CD4-positive, alpha-beta T cell (primary cell): ENCODE results near the gene ATP5PD. TPM values are rescaled to one million over a fixed set of nuclear protein-coding genes. Genes with fewer than 3 reads are reported as not detected.

Source experiments
- ATAC-seq: fragments of 200-7000 bp; cut with Tn5 transposase; one replicate; pipeline ENCODE4 v1.10.0; 2022; ENCODE audit warnings: mild to moderate bottlenecking; ENCODE audit not compliant: poor library complexity
- CTCF ChIA-PET: fragments of 350-600 bp; sonication (Branson Sonifier 250); formaldehyde crosslinking; loops from one replicate; lab custom pipeline; 2021; ENCODE audit warnings: antibody characterized with exemption, inconsistent platforms; lab: Charles Lee
- POLR2A ChIA-PET: fragments of 350-600 bp; sonication (Branson Sonifier 250); formaldehyde crosslinking; loops from one replicate; lab custom pipeline; 2021; ENCODE audit warnings: antibody characterized with exemption, inconsistent platforms; lab: Charles Lee
- DNase-seq, 14 experiments: peaks; one replicate each; pipeline ENCODE4 v3.0.0-alpha.2; 2013 to 2020; ENCODE audit warnings: mixed read lengths in 2 of 14
- H3K27ac ChIP-seq, 2 donors: one replicate each; pipeline versions ENCODE4 v1.5.1 to v1.7.0; 2013; ENCODE audit warnings: low read length in 2 of 2, low read depth in 1 of 2, mild to moderate bottlenecking in 1 of 2
- H3K27me3 ChIP-seq, 2 experiments: 1 replicate in 1 of 2; 2 replicates in 1 of 2; pipeline versions ENCODE4 v1.6.1 to v1.7.0; 2013; ENCODE audit warnings: low read length in 2 of 2, control low read depth in 1 of 2, mild to moderate bottlenecking in 1 of 2, moderate library complexity in 1 of 2; ENCODE audit not compliant: insufficient read depth in 2 of 2, control insufficient read depth in 1 of 2
- H3K36me3 ChIP-seq: one replicate; pipeline ENCODE4 v1.6.1; 2013; ENCODE audit warnings: low read length, control low read depth; ENCODE audit not compliant: insufficient read depth
- H3K4me1 ChIP-seq: one replicate; pipeline ENCODE4 v1.6.1; 2013; ENCODE audit warnings: low read length, control low read depth; ENCODE audit not compliant: insufficient read depth
- H3K4me3 ChIP-seq: one replicate; pipeline ENCODE4 v1.5.1; 2013; ENCODE audit warnings: mild to moderate bottlenecking, low read length, moderate library complexity
- H3K9me3 ChIP-seq, 2 experiments: 1 replicate in 1 of 2; 2 replicates in 1 of 2; pipeline versions ENCODE4 v1.6.1 to v1.7.0; 2013; ENCODE audit warnings: low read length in 2 of 2, mild to moderate bottlenecking in 2 of 2, control low read depth in 1 of 2, moderate library complexity in 1 of 2; ENCODE audit not compliant: control insufficient read depth in 1 of 2, insufficient read depth in 1 of 2
- H3K27ac Mint-ChIP-seq: one replicate; pipeline ENCODE4 v1.8.0; 2020; ENCODE audit warnings: mixed read lengths
- H3K27me3 Mint-ChIP-seq: one replicate; pipeline ENCODE4 v1.8.0; 2021; ENCODE audit warnings: mixed read lengths
- H3K36me3 Mint-ChIP-seq: one replicate; pipeline ENCODE4 v1.8.0; 2021; ENCODE audit warnings: low read depth, mixed read lengths
- H3K4me1 Mint-ChIP-seq: one replicate; pipeline ENCODE4 v1.8.0; 2021; ENCODE audit warnings: low read depth, mixed read lengths
- H3K4me3 Mint-ChIP-seq: one replicate; pipeline ENCODE4 v1.8.0; 2020; ENCODE audit warnings: mild to moderate bottlenecking, mixed read lengths
- H3K9me3 Mint-ChIP-seq: one replicate; pipeline ENCODE4 v1.8.0; 2020; ENCODE audit warnings: mixed read lengths
- CTCF ChIP-seq: fragments of 200-600 bp; IDR thresholded peaks from one replicate; pipeline ENCODE4 v1.8.0; 2022; ENCODE audit warnings: antibody characterized with exemption, mild to moderate bottlenecking
- intact Hi-C, 2 experiments: fragments of 100-400 bp; cut with DNase I in 1 of 2; cut with micrococcal nuclease in 1 of 2; formaldehyde crosslinking; loops; one replicate each; pipeline versions ENCODE4 v1.15.1 to v1.9.0; 2023 to 2025; cut with DNase I, micrococcal nuclease
- total RNA-seq, 174 experiments: library from RNA in 2 of 174; stranded (reverse) in 2 of 174; gene quantifications; one replicate each; pipeline ENCODE4 v1.2.3 and lab custom pipeline; 2021 to 2026

Gene ATP5PD
- total RNA-seq, 2 experiments from 2014 or later = 98.5 to 112 TPM

- H3K9me3 Mint-ChIP-seq = no peaks in the 10 kb centered on the region
- TF ChIP-seq CTCF = no peak
- Histone ChIP-seq H3K27me3 (no peaks in the 10 kb centered on the region), H3K27ac (peak within 1 kb of the TSS; percentile 41 to 53), H3K9me3 (no peaks in the 10 kb centered on the region), H3K36me3 (no peaks in the 10 kb centered on the region), H3K4me1 (peaks cover 47% of the 10 kb centered on the region), H3K4me3 (peak within 1 kb of the TSS; percentile 74)
- H3K36me3 Mint-ChIP-seq = no peaks in the 10 kb centered on the region
- H3K27me3 Mint-ChIP-seq = no peaks in the 10 kb centered on the region
- peak within 1 kb of the TSS; percentile 91 for H3K4me3 Mint-ChIP-seq
- ChIA-PET POLR2A (interaction anchor here (0.7 to 3.1 kb wide), 19 partner anchors 10 to 201 kb away, joined by 3 to 18 read pairs (median 4); partner anchors contain the start of genes ARMC7, CDR2L, JPT1 and KCTD2), CTCF (interaction anchor here (0.7 kb wide), 1 partner anchor 130 kb away, joined by 3 read pairs; no protein-coding TSS in a partner anchor)
- intact Hi-C loops = no loop called here
- peak in 11 of 14 experiments; percentile 28 to 72 (median 53) for DNase-seq
- H3K4me1 Mint-ChIP-seq = peaks cover 63% of the 10 kb centered on the region
- peak; percentile 72 for ATAC-seq
- peak within 1 kb of the TSS; percentile 87 for H3K27ac Mint-ChIP-seq
Observed at GRCh38 chr17:75087558-75088453, 41.0 kb upstream of the ATP5PD start, which contains the start of gene SLC16A5. TSS of gene SLC16A5 (plus strand) at chr17:75087954. CDS start at chr17:75093637, 5,683 bp downstream.

DNA sequence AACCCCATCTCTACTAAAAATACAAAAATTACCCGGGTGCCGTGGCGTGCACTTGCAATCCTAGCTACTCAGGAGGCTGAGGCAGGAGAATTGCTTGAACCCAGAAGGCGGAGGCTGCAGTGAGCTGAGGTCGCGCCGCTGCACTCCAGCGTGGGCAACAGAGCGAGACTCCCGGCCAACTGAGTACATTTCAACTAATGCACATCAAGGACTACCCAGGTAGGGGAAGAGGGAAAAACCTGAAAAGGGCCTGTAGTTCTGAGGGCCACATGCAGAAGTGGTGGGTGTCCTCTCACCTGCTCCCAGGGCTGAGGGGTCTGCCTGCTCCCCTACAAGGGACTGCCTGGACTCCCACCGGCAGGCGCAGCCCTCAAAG lies 40.4 kb upstream of the ATP5PD start:
- no peaks in the 10 kb centered on the region for H3K36me3 Mint-ChIP-seq
- H3K27ac Mint-ChIP-seq = peak overlapping the region; percentile 87

More for the DNA sequence above, 40.4 kb upstream of the ATP5PD start:
- no peak for DNase-seq
- no peaks in the 10 kb centered on the region for H3K9me3 ChIP-seq
- H3K36me3 ChIP-seq = no peaks in the 10 kb centered on the region
- H3K4me3 Mint-ChIP-seq = peak overlapping the region; percentile 91
- H3K27me3 ChIP-seq = no peaks in the 10 kb centered on the region
- peaks cover 67% of the 10 kb centered on the region for H3K4me1 Mint-ChIP-seq
- no peaks in the 10 kb centered on the region for H3K9me3 Mint-ChIP-seq
- H3K27ac ChIP-seq = peak overlapping the region; percentile 41 to 53
- intact Hi-C loops = no loop called here
- peaks cover 47% of the 10 kb centered on the region for H3K4me1 ChIP-seq
- no peak for TF ChIP-seq CTCF
- ATAC-seq = no peak
- POLR2A ChIA-PET = interaction anchor here (0.7 to 3.1 kb wide), 15 partner anchors 9 to 202 kb away, joined by 3 to 18 read pairs (median 4); partner anchors contain the start of genes ARMC7, CDR2L, JPT1 and KCTD2
- H3K27me3 Mint-ChIP-seq = no peaks in the 10 kb centered on the region
- CTCF ChIA-PET = no interaction called here
- peak overlapping the region; percentile 74 for H3K4me3 ChIP-seq
